Measurements from ENCODE around the gene ZNF384.

DNA sequence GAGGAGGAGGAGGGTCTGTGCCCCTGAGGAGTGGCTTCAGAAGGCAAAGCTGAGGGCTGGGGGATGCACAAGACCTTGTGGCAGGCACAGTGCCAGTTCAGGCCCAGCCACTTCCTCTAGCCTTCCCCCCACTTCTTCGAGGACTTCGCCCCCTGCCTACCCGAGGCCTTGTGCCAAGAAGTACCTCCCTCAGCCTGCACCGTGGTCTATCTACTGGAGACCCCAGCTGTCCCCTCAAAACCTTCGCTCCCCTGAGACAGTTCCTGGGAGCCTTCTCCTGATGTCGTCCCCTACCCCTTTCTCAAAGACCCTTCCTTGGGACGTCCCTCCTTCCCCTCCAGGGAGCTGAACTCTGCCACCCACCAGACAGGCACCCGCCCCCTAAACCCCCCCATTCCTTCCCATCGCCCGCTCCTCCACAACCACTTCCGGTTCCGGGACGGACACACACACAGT is 604 bp downstream of the ZNF384 start:
- TF ChIP-seq ZNF140 (tag by site-specific recombination; IDR thresholded peaks at IDR 0.05), result no peak
- TF ChIP-seq, protein P1, sequence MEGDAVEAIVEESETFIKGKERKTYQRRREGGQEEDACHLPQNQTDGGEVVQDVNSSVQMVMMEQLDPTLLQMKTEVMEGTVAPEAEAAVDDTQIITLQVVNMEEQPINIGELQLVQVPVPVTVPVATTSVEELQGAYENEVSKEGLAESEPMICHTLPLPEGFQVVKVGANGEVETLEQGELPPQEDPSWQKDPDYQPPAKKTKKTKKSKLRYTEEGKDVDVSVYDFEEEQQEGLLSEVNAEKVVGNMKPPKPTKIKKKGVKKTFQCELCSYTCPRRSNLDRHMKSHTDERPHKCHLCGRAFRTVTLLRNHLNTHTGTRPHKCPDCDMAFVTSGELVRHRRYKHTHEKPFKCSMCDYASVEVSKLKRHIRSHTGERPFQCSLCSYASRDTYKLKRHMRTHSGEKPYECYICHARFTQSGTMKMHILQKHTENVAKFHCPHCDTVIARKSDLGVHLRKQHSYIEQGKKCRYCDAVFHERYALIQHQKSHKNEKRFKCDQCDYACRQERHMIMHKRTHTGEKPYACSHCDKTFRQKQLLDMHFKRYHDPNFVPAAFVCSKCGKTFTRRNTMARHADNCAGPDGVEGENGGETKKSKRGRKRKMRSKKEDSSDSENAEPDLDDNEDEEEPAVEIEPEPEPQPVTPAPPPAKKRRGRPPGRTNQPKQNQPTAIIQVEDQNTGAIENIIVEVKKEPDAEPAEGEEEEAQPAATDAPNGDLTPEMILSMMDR (tag by site-specific recombination; IDR thresholded peaks at IDR 0.05), result no peak
- TF ChIP-seq ZFP37 (tag by site-specific recombination; IDR thresholded peaks at IDR 0.05), result no peak
- TF ChIP-seq, protein P2, sequence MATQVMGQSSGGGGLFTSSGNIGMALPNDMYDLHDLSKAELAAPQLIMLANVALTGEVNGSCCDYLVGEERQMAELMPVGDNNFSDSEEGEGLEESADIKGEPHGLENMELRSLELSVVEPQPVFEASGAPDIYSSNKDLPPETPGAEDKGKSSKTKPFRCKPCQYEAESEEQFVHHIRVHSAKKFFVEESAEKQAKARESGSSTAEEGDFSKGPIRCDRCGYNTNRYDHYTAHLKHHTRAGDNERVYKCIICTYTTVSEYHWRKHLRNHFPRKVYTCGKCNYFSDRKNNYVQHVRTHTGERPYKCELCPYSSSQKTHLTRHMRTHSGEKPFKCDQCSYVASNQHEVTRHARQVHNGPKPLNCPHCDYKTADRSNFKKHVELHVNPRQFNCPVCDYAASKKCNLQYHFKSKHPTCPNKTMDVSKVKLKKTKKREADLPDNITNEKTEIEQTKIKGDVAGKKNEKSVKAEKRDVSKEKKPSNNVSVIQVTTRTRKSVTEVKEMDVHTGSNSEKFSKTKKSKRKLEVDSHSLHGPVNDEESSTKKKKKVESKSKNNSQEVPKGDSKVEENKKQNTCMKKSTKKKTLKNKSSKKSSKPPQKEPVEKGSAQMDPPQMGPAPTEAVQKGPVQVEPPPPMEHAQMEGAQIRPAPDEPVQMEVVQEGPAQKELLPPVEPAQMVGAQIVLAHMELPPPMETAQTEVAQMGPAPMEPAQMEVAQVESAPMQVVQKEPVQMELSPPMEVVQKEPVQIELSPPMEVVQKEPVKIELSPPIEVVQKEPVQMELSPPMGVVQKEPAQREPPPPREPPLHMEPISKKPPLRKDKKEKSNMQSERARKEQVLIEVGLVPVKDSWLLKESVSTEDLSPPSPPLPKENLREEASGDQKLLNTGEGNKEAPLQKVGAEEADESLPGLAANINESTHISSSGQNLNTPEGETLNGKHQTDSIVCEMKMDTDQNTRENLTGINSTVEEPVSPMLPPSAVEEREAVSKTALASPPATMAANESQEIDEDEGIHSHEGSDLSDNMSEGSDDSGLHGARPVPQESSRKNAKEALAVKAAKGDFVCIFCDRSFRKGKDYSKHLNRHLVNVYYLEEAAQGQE (tag by site-specific recombination; IDR thresholded peaks at IDR 0.05), result 0 out of 2 replicates have a peak, but pooled peaks have one; percentile 5
- no peak; the same call in 1 of the 2 replicates for TF ChIP-seq KLF10 (tag by site-specific recombination; IDR thresholded peaks at IDR 0.05)
- no peak for TF ChIP-seq ZBTB20 (tag by site-specific recombination; IDR thresholded peaks at IDR 0.05)
